PC-3 (cell line): Measurements from ENCODE around the gene ATXN7L3. TPM values are rescaled to one million over a fixed set of nuclear protein-coding genes. Genes with fewer than 3 reads are reported as not detected.

Source experiments
- ATAC-seq: fragments of 200-7000 bp; cut with Tn5 transposase; 2 replicates; pipeline ENCODE4 v1.9.1; 2020; ENCODE audit warnings: mild to moderate bottlenecking, moderate library complexity
- BruUV-seq: library from RNA; stranded (reverse); fragments of 400-500 nt; replicated peaks from 2 replicates; lab custom pipeline; 2021; lab: Mats Ljungman, UMichigan
- CTCF ChIA-PET: fragments of 300-600 bp; sonication (Branson Sonifier 250); formaldehyde crosslinking; loops from one replicate; lab custom pipeline; 2022; ENCODE audit warnings: antibody characterized with exemption; lab: Charles Lee
- POLR2A ChIA-PET: fragments of 300-600 bp; sonication (Branson Sonifier 250); formaldehyde crosslinking; loops from one replicate; lab custom pipeline; 2022; ENCODE audit warnings: antibody characterized with exemption; ENCODE audit not compliant: unreplicated experiment; lab: Charles Lee
- DNase-seq: peaks from one replicate; pipeline ENCODE4 v3.0.0-alpha.2; 2015
- H2AFZ ChIP-seq: fragments of 300-600 bp; sonication (generic); 2 replicates; pipeline ENCODE4 v1.6.0; 2016; ENCODE audit warnings: antibody characterized with exemption, low read length
- H3F3A ChIP-seq: fragments of 300-600 bp; sonication (generic); one replicate; pipeline ENCODE4 v1.6.0; 2017; ENCODE audit warnings: antibody characterized with exemption, low read length, control low read depth, mild to moderate bottlenecking; ENCODE audit not compliant: unreplicated experiment
- H3K27ac ChIP-seq: fragments of 300-600 bp; sonication (generic); 2 replicates; pipeline ENCODE4 v1.5.1; 2016; ENCODE audit warnings: mild to moderate bottlenecking, low read length
- H3K27me3 ChIP-seq: fragments of 300-600 bp; sonication (generic); 2 replicates; pipeline ENCODE4 v1.6.1; 2016; ENCODE audit warnings: low read length, mixed read lengths
- H3K36me3 ChIP-seq: fragments of 300-600 bp; sonication (generic); 2 replicates; pipeline ENCODE4 v1.6.1; 2016; ENCODE audit warnings: low read depth, mixed run types, low read length, mixed read lengths
- H3K4me1 ChIP-seq: fragments of 300-600 bp; sonication (generic); 2 replicates; pipeline ENCODE4 v1.5.1; 2016; ENCODE audit warnings: low read length; ENCODE audit not compliant: insufficient read depth
- H3K4me2 ChIP-seq: fragments of 300-600 bp; sonication (generic); 2 replicates; pipeline ENCODE4 v1.6.0; 2016; ENCODE audit warnings: low read length
- H3K4me3 ChIP-seq: fragments of 300-600 bp; sonication (generic); 2 replicates; pipeline ENCODE4 v1.5.1; 2016; ENCODE audit warnings: mild to moderate bottlenecking, low read length, mixed read lengths
- H3K79me2 ChIP-seq: fragments of 300-600 bp; sonication (generic); 2 replicates; pipeline ENCODE4 v1.6.1; 2017; ENCODE audit warnings: low read length, mixed read lengths
- H3K9ac ChIP-seq: fragments of 300-600 bp; sonication (generic); 2 replicates; pipeline ENCODE4 v1.6.0; 2016; ENCODE audit warnings: mild to moderate bottlenecking, low read length
- H3K9me2 ChIP-seq: fragments of 300-600 bp; sonication (generic); replicated peaks from 2 replicates; pipeline ENCODE4 v1.6.1; 2016; ENCODE audit warnings: mixed run types, low read length, mixed read lengths
- H3K9me3 ChIP-seq: fragments of 300-600 bp; sonication (generic); 2 replicates; pipeline ENCODE4 v1.6.1; 2016; ENCODE audit warnings: low read length, mixed read lengths
- H4K20me1 ChIP-seq: fragments of 300-600 bp; sonication (generic); 2 replicates; pipeline ENCODE4 v1.6.1; 2016; ENCODE audit warnings: low read length, mixed read lengths
- EZH2 ChIP-seq: fragments of 300-600 bp; sonication (generic); IDR thresholded peaks from one replicate; pipeline ENCODE4 v1.6.1; 2017; ENCODE audit warnings: antibody characterized with exemption, mild to moderate bottlenecking, low read length; ENCODE audit not compliant: unreplicated experiment
- EZH2phosphoT487 ChIP-seq: fragments of 300-600 bp; sonication (generic); IDR thresholded peaks from 2 replicates; pipeline ENCODE4 v1.6.1; 2018; ENCODE audit warnings: mild to moderate bottlenecking, antibody characterized with exemption, low read length, borderline replicate concordance
- intact Hi-C: fragments of 100-400 bp; cut with micrococcal nuclease; formaldehyde crosslinking; loops from 2 replicates; pipeline ENCODE4 v1.9.0; 2023
- total RNA-seq: library from RNA; depleted of rRNA; stranded (reverse); fragments of >200 nt; gene quantifications from 2 replicates; pipeline ENCODE4 v1.2.3, GENCODE V29; 2014
- TF ChIP-seq, protein P1 (sequence below): fragments of 300-600 bp; sonication (generic); conservative IDR thresholded peaks from 2 replicates; pipeline ENCODE4 v1.5.1; 2017; ENCODE audit warnings: antibody characterized with exemption, low read depth, mild to moderate bottlenecking, low read length

Gene ATXN7L3
- total RNA-seq, 1 experiment from 2014 or later = 73.9 TPM

DNA sequence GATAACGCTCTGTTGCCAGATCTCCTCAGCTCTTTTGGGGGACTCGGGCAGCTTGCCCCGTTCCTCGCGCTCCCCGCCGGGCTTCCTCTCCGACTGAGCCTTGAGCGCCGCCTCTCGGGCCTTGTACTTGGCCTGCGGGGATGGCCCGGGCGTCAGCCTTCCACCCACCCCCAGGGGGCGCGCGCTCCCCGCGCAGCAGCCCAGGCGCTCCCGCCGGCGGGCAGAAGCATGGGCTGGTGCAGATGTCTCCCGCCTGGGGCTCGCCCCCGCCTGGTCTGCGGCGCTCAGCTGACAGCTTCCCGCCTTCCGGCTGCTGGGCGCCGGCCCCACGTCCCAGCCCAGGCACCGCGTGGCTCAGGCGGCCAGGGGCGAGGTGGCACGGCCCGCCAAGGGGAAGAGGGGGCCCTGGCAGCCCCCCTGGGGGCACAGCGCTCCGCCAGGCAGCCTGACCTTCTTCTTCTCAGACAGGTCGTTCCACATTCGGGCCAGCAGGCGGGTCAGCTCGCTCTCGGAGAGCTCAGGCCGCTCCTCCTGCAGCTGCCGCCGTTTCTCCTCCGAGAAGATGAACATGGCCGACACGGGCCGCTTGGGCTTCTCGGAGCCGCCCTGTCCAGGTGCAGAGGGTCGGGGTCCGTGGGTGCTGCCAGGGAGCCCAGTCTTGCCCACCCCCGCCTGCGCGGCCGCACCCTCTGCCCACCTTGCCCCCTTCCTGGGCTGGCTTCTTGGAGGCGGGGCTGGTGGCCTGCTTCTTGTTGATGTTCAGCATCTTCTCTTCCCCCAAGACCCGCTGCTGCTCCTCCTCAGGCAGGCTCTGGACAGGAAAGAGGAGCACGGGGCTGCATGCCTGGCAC is 10.9 kb upstream of the ATXN7L3 start:
- POLR2A ChIA-PET = interaction anchor here (0.6 to 0.7 kb wide), 2 partner anchors 95 to 147 kb away, joined by 3 to 4 read pairs; no protein-coding TSS in a partner anchor
- Histone ChIP-seq H3K9me3 (no peaks in the 10 kb centered on the region), H3K36me3 (peaks cover 58% of the 10 kb centered on the region), H3K27me3 (no peaks in the 10 kb centered on the region), H3K4me3 (no peak overlapping the region), H3K4me1 (peaks cover 31% of the 10 kb centered on the region), H2AFZ (no peak overlapping the region), H3K9ac (no peak overlapping the region), H3K4me2 (peak overlapping the region; percentile 3; the same call in 1 of the 2 replicates), H4K20me1 (no peaks in the 10 kb centered on the region), H3K27ac (peak overlapping the region; percentile 67), H3K9me2 (no peaks in the 10 kb centered on the region), H3K79me2 (peaks cover 3% of the 10 kb centered on the region; the same call in 1 of the 2 replicates), H3F3A (no peaks in the 10 kb centered on the region)
- intact Hi-C loops = loop anchor here (1.0 kb wide), 1 partner anchor 121 kb away; no protein-coding TSS in a partner anchor
- peak; percentile 81 for ATAC-seq
- CTCF ChIA-PET = interaction anchor here (0.5 to 1.5 kb wide), 8 partner anchors 8 to 135 kb away, joined by 3 to 11 read pairs (median 4); partner anchors contain the start of gene GRN
- DNase-seq = peak; percentile 85
- BruUV-seq = no TSS peak
- TF ChIP-seq EZH2 (no peak), EZH2phosphoT487 (no peak)
- TF ChIP-seq, protein P1, sequence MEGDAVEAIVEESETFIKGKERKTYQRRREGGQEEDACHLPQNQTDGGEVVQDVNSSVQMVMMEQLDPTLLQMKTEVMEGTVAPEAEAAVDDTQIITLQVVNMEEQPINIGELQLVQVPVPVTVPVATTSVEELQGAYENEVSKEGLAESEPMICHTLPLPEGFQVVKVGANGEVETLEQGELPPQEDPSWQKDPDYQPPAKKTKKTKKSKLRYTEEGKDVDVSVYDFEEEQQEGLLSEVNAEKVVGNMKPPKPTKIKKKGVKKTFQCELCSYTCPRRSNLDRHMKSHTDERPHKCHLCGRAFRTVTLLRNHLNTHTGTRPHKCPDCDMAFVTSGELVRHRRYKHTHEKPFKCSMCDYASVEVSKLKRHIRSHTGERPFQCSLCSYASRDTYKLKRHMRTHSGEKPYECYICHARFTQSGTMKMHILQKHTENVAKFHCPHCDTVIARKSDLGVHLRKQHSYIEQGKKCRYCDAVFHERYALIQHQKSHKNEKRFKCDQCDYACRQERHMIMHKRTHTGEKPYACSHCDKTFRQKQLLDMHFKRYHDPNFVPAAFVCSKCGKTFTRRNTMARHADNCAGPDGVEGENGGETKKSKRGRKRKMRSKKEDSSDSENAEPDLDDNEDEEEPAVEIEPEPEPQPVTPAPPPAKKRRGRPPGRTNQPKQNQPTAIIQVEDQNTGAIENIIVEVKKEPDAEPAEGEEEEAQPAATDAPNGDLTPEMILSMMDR = peak; percentile 98

DNA sequence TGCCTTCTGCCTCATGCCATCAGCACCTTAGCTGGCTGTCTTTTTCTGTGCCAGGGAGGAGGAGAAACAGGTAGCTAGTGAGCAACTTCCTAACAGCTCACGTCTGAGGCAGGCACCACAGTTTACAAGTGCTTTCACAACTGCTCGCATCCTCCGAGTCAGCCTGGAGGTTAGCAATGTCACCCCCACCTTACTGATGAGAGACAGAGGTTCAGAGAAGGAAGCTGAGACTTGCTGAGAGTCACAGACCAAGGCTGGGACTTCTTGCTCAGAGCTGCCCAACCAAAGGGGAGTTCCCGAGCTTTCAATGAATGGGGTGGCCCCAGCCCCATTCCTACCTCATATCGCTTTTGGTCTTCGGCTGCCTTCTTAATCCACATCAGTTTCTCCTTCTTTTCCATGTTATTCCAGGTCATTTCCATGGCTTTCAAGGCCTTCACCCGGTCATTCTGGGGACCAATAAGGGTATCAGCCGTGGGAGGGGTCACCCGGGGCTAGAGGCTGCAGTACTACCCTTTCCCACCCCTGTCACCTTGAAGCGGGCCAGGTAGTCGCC is 10.2 kb upstream of the ATXN7L3 start:
- H3K9me2 ChIP-seq = no peaks in the 10 kb centered on the region
- ChIA-PET CTCF (interaction anchor here (0.5 to 1.5 kb wide), 7 partner anchors 8 to 154 kb away, joined by 3 to 11 read pairs (median 4); partner anchors contain the start of genes FAM171A2 and GRN), POLR2A (interaction anchor here (0.6 to 0.7 kb wide), 2 partner anchors 94 to 146 kb away, joined by 3 to 4 read pairs; no protein-coding TSS in a partner anchor)
- H3K4me3 ChIP-seq = no peak overlapping the region
- peak overlapping the region; percentile 3; the same call in 1 of the 2 replicates for H3K4me2 ChIP-seq
- no peak overlapping the region for H2AFZ ChIP-seq
- TF ChIP-seq EZH2phosphoT487 (no peak), EZH2 (no peak)
- TF ChIP-seq, protein P1 = no peak
- H3K9ac ChIP-seq = no peak overlapping the region
- DNase-seq = peak; percentile 76
- intact Hi-C loops = loop anchor here (1.0 kb wide), 1 partner anchor 121 kb away; no protein-coding TSS in a partner anchor
- peaks cover 51% of the 10 kb centered on the region for H3K36me3 ChIP-seq
- peaks cover 34% of the 10 kb centered on the region for H3K4me1 ChIP-seq
- H3K79me2 ChIP-seq = no peaks in the 10 kb centered on the region
- no peaks in the 10 kb centered on the region for H3F3A ChIP-seq
- H3K9me3 ChIP-seq = no peaks in the 10 kb centered on the region
- peak; percentile 16 for ATAC-seq
- BruUV-seq = TSS peak; percentile 18
- no peaks in the 10 kb centered on the region for H4K20me1 ChIP-seq
- no peaks in the 10 kb centered on the region for H3K27me3 ChIP-seq
- H3K27ac ChIP-seq = peak overlapping the region; percentile 67
